Upper lobe of left lung (tissue), 6 donors: ENCODE results near the gene SLC7A6OS. TPM values are rescaled to one million over a fixed set of nuclear protein-coding genes. Genes with fewer than 3 reads are reported as not detected.

Source experiments
- ATAC-seq, 2 donors: fragments of 200-7000 bp; cut with Tn5 transposase; one replicate each; pipeline ENCODE4 v1.9.1; 2022; ENCODE audit warnings: mild to moderate bottlenecking in 2 of 2, moderate library complexity in 2 of 2; ENCODE audit not compliant: low FRiP score in 2 of 2
- DNase-seq, 2 donors: peaks; one replicate each; pipeline ENCODE4 v3.0.0-alpha.2; 2019 to 2020
- H3K27ac ChIP-seq, 4 donors: fragments of 200-600 bp; sonication (generic); one replicate each; pipeline ENCODE4 v1.5.1; 2016 to 2019
- H3K27me3 ChIP-seq, 4 donors: fragments of 200-600 bp; sonication (generic); one replicate each; pipeline ENCODE4 v1.5.1; 2017 to 2019
- H3K36me3 ChIP-seq, 4 donors: fragments of 200-600 bp; sonication (generic); one replicate each; pipeline ENCODE4 v1.5.1; 2016 to 2019
- H3K4me1 ChIP-seq, 4 donors: fragments of 200-600 bp; sonication (generic); one replicate each; pipeline ENCODE4 v1.5.1; 2018 to 2019
- H3K4me3 ChIP-seq, 4 donors: fragments of 200-600 bp; sonication (generic); one replicate each; pipeline ENCODE4 v1.5.1; 2017 to 2019; ENCODE audit warnings: mild to moderate bottlenecking in 2 of 4, moderate library complexity in 1 of 4
- H3K9me3 ChIP-seq, 4 donors: fragments of 200-600 bp; sonication (generic); one replicate each; pipeline ENCODE4 v1.5.1; 2018 to 2019
- EP300 ChIP-seq, 4 donors: sonication (generic); formaldehyde crosslinking; IDR thresholded peaks; one replicate each; pipeline ENCODE4 v1.5.1; 2017; ENCODE audit warnings: antibody characterized with exemption in 4 of 4, control low read depth in 2 of 4
- POLR2A ChIP-seq, 4 donors: fragments of 450-650 bp; IDR thresholded peaks; one replicate each; pipeline ENCODE4 v1.5.1; 2016 to 2017; ENCODE audit warnings: antibody characterized with exemption in 4 of 4, mild to moderate bottlenecking in 2 of 4
- POLR2AphosphoS5 ChIP-seq, 2 donors: sonication (generic); formaldehyde crosslinking; IDR thresholded peaks; one replicate each; pipeline ENCODE4 v1.5.1; 2017; ENCODE audit warnings: antibody characterized with exemption in 2 of 2
- WGBS, 2 donors: methylation state at CpG; one replicate each; pipeline ENCODE4 v1.1.5; 2017 to 2018; 5-methylcytosine and 5-hydroxymethylcytosine counted together
- total RNA-seq, 6 donors: library from RNA; depleted of rRNA in 4 of 6; stranded (reverse); fragments of >200 nt in 4 of 6; gene quantifications; one replicate each; pipeline versions ENCODE4 v1.1.0 to v1.2.1, GENCODE V29; 2016 to 2021
- TF ChIP-seq, protein P1 (sequence below), 6 experiments: fragments of 450-650 bp in 4 of 6; fragments of 200-600 bp in 2 of 6; sonication (generic) in 2 of 6; IDR thresholded peaks; one replicate each; pipeline ENCODE4 v1.5.1; 2016 to 2019; ENCODE audit warnings: antibody characterized with exemption in 6 of 6
- donor health status: DM: no; HTN: no; CAD: no; lungs with moderate emphysema.
- donor health status: DM: no; HTN: yes; CAD: no; lungs with severe emphysema.

SLC7A6OS gene
- total RNA-seq, 6 donors from 2014 or later: 9.9 to 35.6 (median 18.5) TPM

DNA sequence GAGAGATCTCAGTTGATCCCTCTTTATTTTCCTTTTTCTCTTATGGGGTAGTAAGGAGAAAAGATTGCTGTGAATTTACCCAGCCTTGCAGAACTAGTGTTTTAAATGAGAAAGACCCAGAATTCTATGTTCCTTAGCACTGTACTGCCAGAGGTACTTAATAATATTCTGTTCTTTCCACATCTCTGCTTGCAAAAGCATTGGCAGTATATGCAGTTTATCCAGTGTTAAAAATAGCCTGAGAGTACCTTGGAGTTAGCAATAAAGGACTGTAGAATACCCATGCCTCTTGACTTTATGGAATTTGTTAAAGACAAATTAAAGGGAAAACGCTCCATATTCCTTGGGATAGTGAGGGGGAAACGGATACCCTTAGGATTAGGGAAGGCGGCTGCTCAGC lies 34.5 kb downstream of the SLC7A6OS start:
- TF ChIP-seq EP300 (IDR thresholded peaks at IDR 0.05) (peak in 1 of 4 donors; percentile 46), POLR2AphosphoS5 (IDR thresholded peaks at IDR 0.05) (no peak)
- Histone ChIP-seq H3K4me3 (no peak overlapping the region), H3K36me3 (peaks cover 0 to 32% (median 11%) of the 10 kb centered on the region in 4 donors), H3K9me3 (no peaks in the 10 kb centered on the region), H3K27ac (peak overlapping the region; percentile 57 to 77 (median 66)), H3K4me1 (peaks cover 16 to 51% (median 31%) of the 10 kb centered on the region in 4 donors), H3K27me3 (no peaks in the 10 kb centered on the region)
- ATAC-seq (peak in 1 of 2 donors; percentile 77), DNase-seq (no peak)
- WGBS, 2 donors: 46 to 50% methylated on average over 3 of the region's 3 CpGs

DNA sequence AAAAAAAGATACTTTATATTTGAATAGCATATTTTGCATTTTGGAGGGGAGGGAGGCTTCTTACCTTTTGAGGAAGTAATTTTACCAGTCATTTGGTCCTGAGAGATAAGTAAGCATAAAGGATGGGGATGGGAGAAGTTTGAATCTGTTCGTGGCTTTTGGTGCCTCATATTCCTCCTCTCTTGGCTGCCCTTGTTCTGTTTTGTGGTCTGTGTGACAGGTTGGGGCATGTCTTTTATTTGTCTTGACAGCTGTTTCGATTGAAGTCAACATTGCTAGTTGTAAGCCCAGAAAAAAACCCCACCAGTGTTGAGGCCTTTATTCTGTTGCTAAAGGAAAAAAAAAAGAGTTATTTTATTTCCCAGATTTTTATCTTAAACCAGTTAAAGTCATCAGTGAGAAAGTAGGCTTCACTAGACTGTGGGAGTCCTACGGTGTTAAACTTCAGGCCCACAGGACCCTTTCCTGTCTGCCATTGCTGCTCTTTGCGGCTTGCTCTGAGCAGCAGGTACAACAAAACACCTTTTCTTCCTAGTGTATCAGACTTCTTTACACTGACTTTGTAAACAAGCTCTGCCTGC lies 35.0 kb downstream of the SLC7A6OS start:
- DNase-seq (no peak), ATAC-seq (no peak)
- Histone ChIP-seq H3K4me3 (no peak overlapping the region), H3K36me3 (peaks cover 0 to 32% (median 10%) of the 10 kb centered on the region in 4 donors), H3K4me1 (peaks cover 20 to 55% (median 31%) of the 10 kb centered on the region in 4 donors), H3K27ac (peak overlapping the region; percentile 57 to 77 (median 66)), H3K9me3 (no peaks in the 10 kb centered on the region), H3K27me3 (no peaks in the 10 kb centered on the region)
- WGBS, 2 donors: 32 to 44% methylated on average over 4 of the region's 4 CpGs
- TF ChIP-seq POLR2AphosphoS5 (IDR thresholded peaks at IDR 0.05) (no peak), EP300 (IDR thresholded peaks at IDR 0.05) (no peak), POLR2A (IDR thresholded peaks at IDR 0.05) (no peak)
- TF ChIP-seq, protein P1, sequence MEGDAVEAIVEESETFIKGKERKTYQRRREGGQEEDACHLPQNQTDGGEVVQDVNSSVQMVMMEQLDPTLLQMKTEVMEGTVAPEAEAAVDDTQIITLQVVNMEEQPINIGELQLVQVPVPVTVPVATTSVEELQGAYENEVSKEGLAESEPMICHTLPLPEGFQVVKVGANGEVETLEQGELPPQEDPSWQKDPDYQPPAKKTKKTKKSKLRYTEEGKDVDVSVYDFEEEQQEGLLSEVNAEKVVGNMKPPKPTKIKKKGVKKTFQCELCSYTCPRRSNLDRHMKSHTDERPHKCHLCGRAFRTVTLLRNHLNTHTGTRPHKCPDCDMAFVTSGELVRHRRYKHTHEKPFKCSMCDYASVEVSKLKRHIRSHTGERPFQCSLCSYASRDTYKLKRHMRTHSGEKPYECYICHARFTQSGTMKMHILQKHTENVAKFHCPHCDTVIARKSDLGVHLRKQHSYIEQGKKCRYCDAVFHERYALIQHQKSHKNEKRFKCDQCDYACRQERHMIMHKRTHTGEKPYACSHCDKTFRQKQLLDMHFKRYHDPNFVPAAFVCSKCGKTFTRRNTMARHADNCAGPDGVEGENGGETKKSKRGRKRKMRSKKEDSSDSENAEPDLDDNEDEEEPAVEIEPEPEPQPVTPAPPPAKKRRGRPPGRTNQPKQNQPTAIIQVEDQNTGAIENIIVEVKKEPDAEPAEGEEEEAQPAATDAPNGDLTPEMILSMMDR (IDR thresholded peaks at IDR 0.05): no peak

GRCh38 chr16:68274441-68274840 lies 36.3 kb downstream of the SLC7A6OS start:
- TF ChIP-seq POLR2A (IDR thresholded peaks at IDR 0.05) (no peak), EP300 (IDR thresholded peaks at IDR 0.05) (no peak), POLR2AphosphoS5 (IDR thresholded peaks at IDR 0.05) (no peak)
- TF ChIP-seq, protein P1 (IDR thresholded peaks at IDR 0.05): no peak
- Histone ChIP-seq H3K4me3 (no peak overlapping the region), H3K4me1 (peaks cover 20 to 53% (median 31%) of the 10 kb centered on the region in 4 donors), H3K9me3 (no peaks in the 10 kb centered on the region), H3K36me3 (peaks cover 0 to 30% (median 10%) of the 10 kb centered on the region in 4 donors), H3K27me3 (no peaks in the 10 kb centered on the region), H3K27ac (peak overlapping the region in 2 of 4 donors; percentile 65 to 77)
- ATAC-seq: no peak
- 90 to 97% methylated on average over 4 of the region's 4 CpGs for WGBS, 2 donors
- no peak for DNase-seq

GRCh38 chr16:68273896-68274295 lies 36.9 kb downstream of the SLC7A6OS start:
- H3K4me1 ChIP-seq: peaks cover 20 to 50% (median 31%) of the 10 kb centered on the region in 4 donors
- WGBS, 2 donors: 96 to 97% methylated on average over 7 to 8 of the region's 8 CpGs
- H3K27me3 ChIP-seq: no peaks in the 10 kb centered on the region
- no peak overlapping the region for H3K4me3 ChIP-seq
- no peaks in the 10 kb centered on the region for H3K9me3 ChIP-seq
- TF ChIP-seq, protein P1 (IDR thresholded peaks at IDR 0.05): no peak
- TF ChIP-seq POLR2AphosphoS5 (IDR thresholded peaks at IDR 0.05): no peak
- no peak for TF ChIP-seq POLR2A (IDR thresholded peaks at IDR 0.05)
- TF ChIP-seq EP300 (IDR thresholded peaks at IDR 0.05): no peak
- H3K27ac ChIP-seq: peak overlapping the region in 2 of 4 donors; percentile 65 to 77
- DNase-seq: no peak
- no peak for ATAC-seq
- H3K36me3 ChIP-seq: peaks cover 0 to 29% (median 10%) of the 10 kb centered on the region in 4 donors

- DNase-seq: no peak
- Histone ChIP-seq H3K36me3 (peaks cover 0 to 29% (median 10%) of the 10 kb centered on the region in 4 donors), H3K9me3 (no peaks in the 10 kb centered on the region), H3K4me3 (no peak overlapping the region), H3K27me3 (no peaks in the 10 kb centered on the region), H3K27ac (peak overlapping the region in 1 of 4 donors; percentile 77), H3K4me1 (peaks cover 20 to 50% (median 31%) of the 10 kb centered on the region in 4 donors)
- TF ChIP-seq POLR2AphosphoS5 (IDR thresholded peaks at IDR 0.05) (no peak), POLR2A (IDR thresholded peaks at IDR 0.05) (no peak), EP300 (IDR thresholded peaks at IDR 0.05) (no peak)
- TF ChIP-seq, protein P1 (IDR thresholded peaks at IDR 0.05): no peak
- no peak for ATAC-seq
- WGBS, 2 donors: 84 to 96% methylated on average over 5 of the region's 5 CpGs
These were observed 37.3 kb downstream of the SLC7A6OS start for GRCh38 chr16:68273459-68273858.
